Spinal cord (tissue), 10 donors: ENCODE measurements around the gene AKNA. TPM values are rescaled to one million over a fixed set of nuclear protein-coding genes. Genes with fewer than 3 reads are reported as not detected.

Experiments used
- DNase-seq, 6 donors: peaks; one replicate each; pipeline versions ENCODE4 v3.0.0 to v3.0.0-alpha.2; 2013 to 2015; ENCODE audit warnings: low spot score in 6 of 6, low read depth in 4 of 6
- H3K27ac ChIP-seq: one replicate; pipeline ENCODE4 v1.5.1; 2013; ENCODE audit warnings: low read depth, low read length, control low read depth
- H3K27me3 ChIP-seq: one replicate; pipeline ENCODE4 v1.6.1; 2013; ENCODE audit warnings: low read length; ENCODE audit not compliant: control insufficient read depth, insufficient read depth
- H3K36me3 ChIP-seq: one replicate; pipeline ENCODE4 v1.6.1; 2013; ENCODE audit warnings: low read length; ENCODE audit not compliant: control insufficient read depth, insufficient read depth
- H3K4me1 ChIP-seq: one replicate; pipeline ENCODE4 v1.6.1; 2013; ENCODE audit warnings: low read length; ENCODE audit not compliant: control insufficient read depth, insufficient read depth
- H3K4me3 ChIP-seq: one replicate; pipeline ENCODE4 v1.5.1; 2013; ENCODE audit warnings: low read depth, low read length, control low read depth
- H3K9me3 ChIP-seq: one replicate; pipeline ENCODE4 v1.6.1; 2013; ENCODE audit warnings: low read length; ENCODE audit not compliant: control insufficient read depth, insufficient read depth
- WGBS: methylation state at CpG from one replicate; pipeline ENCODE4 v1.1.5; 2013; ENCODE audit warnings: missing lambda C conversion rate; ENCODE audit not compliant: insufficient coverage; 5-methylcytosine and 5-hydroxymethylcytosine counted together
- polyA plus RNA-seq, 2 donors: library from polyadenylated mRNA; unstranded; fragments of 120-200 nt; gene quantifications; one replicate each; pipeline ENCODE4 v1.2.1, GENCODE V29; 2013; ENCODE audit not compliant: insufficient read length in 2 of 2
- total RNA-seq, 2 donors: library from RNA; depleted of rRNA in 1 of 2; stranded (reverse); fragments of 120-200 nt in 1 of 2; fragments of >200 nt in 1 of 2; gene quantifications; one replicate each; pipeline versions ENCODE4 v1.2.3 to v1.2.4, GENCODE V29; 2013 to 2014
- donor health status: healthy.

AKNA gene
- total and polyA plus RNA-seq, 4 donors: 6.7 to 17.3 (median 14.4) TPM

- H3K4me1 ChIP-seq: peaks cover 1% of the 10 kb centered on the region
- peak in 1 of 6 donors; percentile 0 for DNase-seq
- no peak overlapping the region for H3K4me3 ChIP-seq
- H3K9me3 ChIP-seq: no peaks in the 10 kb centered on the region
- peaks cover 15% of the 10 kb centered on the region for H3K36me3 ChIP-seq
- WGBS: 90% methylated on average over 22 of the region's 28 CpGs
- H3K27ac ChIP-seq: no peak overlapping the region
- H3K27me3 ChIP-seq: no peaks in the 10 kb centered on the region
These were observed 75.9 kb downstream of the AKNA start for GRCh38 chr9:114311571-114312512.

- H3K27ac ChIP-seq: no peak overlapping the region
- 89% methylated on average over 7 of the region's 22 CpGs for WGBS
- H3K36me3 ChIP-seq: peaks cover 15% of the 10 kb centered on the region
- peaks cover 4% of the 10 kb centered on the region for H3K4me1 ChIP-seq
- H3K9me3 ChIP-seq: no peaks in the 10 kb centered on the region
- H3K27me3 ChIP-seq: no peaks in the 10 kb centered on the region
- peak in 1 of 6 donors; percentile 0 for DNase-seq
- no peak overlapping the region for H3K4me3 ChIP-seq
These were observed 77.0 kb downstream of the AKNA start for GRCh38 chr9:114310471-114311450.

- Histone ChIP-seq H3K9me3 (no peaks in the 10 kb centered on the region), H3K4me1 (peaks cover 17% of the 10 kb centered on the region), H3K27ac (no peak overlapping the region), H3K36me3 (peaks cover 15% of the 10 kb centered on the region), H3K4me3 (no peak overlapping the region), H3K27me3 (no peaks in the 10 kb centered on the region)
- DNase-seq: no peak
- WGBS: 100% methylated on average over 8 of the region's 13 CpGs
These were observed 78.7 kb downstream of the AKNA start for GRCh38 chr9:114309096-114309495.

DNA sequence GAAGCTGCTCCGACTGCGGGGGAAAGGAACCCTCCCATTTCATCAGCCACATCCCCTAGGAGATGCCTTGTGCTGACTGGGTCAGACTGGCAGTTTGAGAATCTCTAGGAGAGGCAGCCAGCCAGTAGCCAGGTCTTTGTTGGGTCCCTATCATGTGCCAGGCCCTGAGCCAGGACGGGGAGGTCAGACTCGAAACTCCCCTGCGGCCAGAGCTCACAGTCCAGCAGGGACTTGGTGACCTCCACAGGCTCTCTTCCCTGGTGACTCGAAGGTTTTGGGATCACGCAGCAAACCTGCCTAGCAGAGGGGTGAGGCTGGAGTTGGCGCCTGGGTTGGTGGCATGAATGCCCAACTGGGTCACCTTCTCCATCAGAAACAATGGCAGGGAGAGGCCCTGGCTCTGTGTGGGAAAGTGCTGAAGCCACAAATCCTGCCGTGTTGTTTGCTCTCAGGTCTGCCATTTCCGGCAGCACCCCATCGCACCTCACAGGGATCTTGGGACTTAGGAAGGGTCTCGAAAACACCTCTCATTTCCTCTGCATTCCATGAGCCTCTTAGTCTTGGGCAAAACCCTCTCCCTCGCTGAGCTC, 79.3 kb downstream of the AKNA start:
- Histone ChIP-seq H3K4me3 (no peak overlapping the region), H3K27me3 (no peaks in the 10 kb centered on the region), H3K4me1 (peaks cover 17% of the 10 kb centered on the region), H3K36me3 (peaks cover 15% of the 10 kb centered on the region), H3K27ac (no peak overlapping the region), H3K9me3 (no peaks in the 10 kb centered on the region)
- WGBS: 87% methylated on average over 11 of the region's 13 CpGs
- DNase-seq: peak in 1 of 6 donors; percentile 0

DNA sequence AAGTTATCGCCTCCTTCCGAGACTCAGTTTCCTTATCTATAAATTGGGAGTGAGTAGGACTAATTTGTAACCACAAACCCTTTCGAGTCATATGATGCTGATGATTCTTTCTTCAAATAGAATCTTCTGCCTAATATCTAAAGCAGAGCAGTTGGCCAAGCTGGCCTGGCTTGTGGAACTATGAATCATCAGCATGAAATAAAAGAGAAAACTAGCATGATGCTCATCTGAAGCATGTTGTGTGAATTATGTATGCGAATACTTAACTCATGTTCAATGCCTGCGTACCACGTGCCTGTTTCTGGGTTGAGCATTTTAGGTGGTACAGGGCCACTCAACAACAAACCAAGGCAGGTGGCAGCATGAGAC, 79.9 kb downstream of the AKNA start:
- H3K36me3 ChIP-seq: peaks cover 15% of the 10 kb centered on the region
- DNase-seq: no peak
- peaks cover 17% of the 10 kb centered on the region for H3K4me1 ChIP-seq
- H3K9me3 ChIP-seq: no peaks in the 10 kb centered on the region
- WGBS: 81% methylated on average over 3 of the region's 6 CpGs
- no peaks in the 10 kb centered on the region for H3K27me3 ChIP-seq
- no peak overlapping the region for H3K27ac ChIP-seq
- no peak overlapping the region for H3K4me3 ChIP-seq

- Histone ChIP-seq H3K4me1 (peaks cover 17% of the 10 kb centered on the region), H3K4me3 (no peak overlapping the region), H3K9me3 (no peaks in the 10 kb centered on the region), H3K36me3 (peaks cover 26% of the 10 kb centered on the region), H3K27me3 (no peaks in the 10 kb centered on the region), H3K27ac (no peak overlapping the region)
- peak in 1 of 6 donors; percentile 1 for DNase-seq
- 85% methylated on average over 10 of the region's 10 CpGs for WGBS
These were observed 83.2 kb downstream of the AKNA start for GRCh38 chr9:114304416-114305188.

DNA sequence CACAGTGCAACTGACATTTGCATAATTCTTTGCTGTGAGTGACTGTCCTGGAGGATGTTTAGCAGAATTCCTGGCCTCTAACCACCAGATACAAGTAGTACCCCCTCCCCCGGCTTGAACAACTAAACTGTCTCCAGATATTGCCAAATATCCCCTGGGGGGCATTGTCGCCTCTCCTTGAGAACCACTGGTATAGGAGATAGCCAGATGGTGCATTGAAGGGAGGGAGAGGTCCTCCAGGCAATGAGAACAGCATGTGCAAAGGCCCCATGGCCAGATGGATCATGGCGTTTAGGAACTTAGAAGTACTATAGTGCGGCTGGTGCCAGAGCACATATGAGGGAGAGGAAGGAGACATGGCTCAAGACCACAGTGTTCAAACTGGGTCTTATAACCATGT, 83.8 kb downstream of the AKNA start:
- H3K27me3 ChIP-seq: no peaks in the 10 kb centered on the region
- peak in 1 of 6 donors; percentile 0 for DNase-seq
- H3K4me1 ChIP-seq: peaks cover 17% of the 10 kb centered on the region
- H3K4me3 ChIP-seq: no peak overlapping the region
- WGBS: 100% methylated on average over 3 of the region's 4 CpGs
- peaks cover 27% of the 10 kb centered on the region for H3K36me3 ChIP-seq
- H3K27ac ChIP-seq: no peak overlapping the region
- H3K9me3 ChIP-seq: no peaks in the 10 kb centered on the region

GRCh38 chr9:114303571-114303970, 84.2 kb downstream of the AKNA start:
- H3K4me1 ChIP-seq: peaks cover 17% of the 10 kb centered on the region
- no peak overlapping the region for H3K27ac ChIP-seq
- DNase-seq: no peak
- H3K4me3 ChIP-seq: no peak overlapping the region
- no peaks in the 10 kb centered on the region for H3K9me3 ChIP-seq
- no peaks in the 10 kb centered on the region for H3K27me3 ChIP-seq
- 79% methylated on average over 4 of the region's 5 CpGs for WGBS
- H3K36me3 ChIP-seq: peaks cover 25% of the 10 kb centered on the region

DNA sequence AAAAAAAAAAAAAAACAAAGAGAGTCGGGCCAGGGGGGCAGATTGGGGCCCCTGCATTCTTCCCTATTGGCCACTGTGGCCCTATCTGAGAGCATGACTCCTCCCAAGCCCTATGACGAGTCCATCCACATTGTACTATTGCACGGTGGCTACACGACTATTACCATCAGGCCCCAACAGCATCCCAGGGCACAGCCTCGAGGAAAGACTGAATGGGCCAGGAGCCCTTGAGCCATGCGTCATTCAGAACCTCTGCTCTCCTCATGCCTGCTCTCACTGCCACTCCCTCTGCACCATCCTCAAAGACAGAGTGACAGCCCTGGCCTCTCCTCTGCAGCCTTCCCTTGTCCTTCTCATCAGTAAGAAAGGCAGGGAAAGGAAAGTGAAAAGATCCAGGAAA, 85.1 kb downstream of the AKNA start:
- no peaks in the 10 kb centered on the region for H3K27me3 ChIP-seq
- whole genome bisulfite sequencing: 55% methylated on average over 6 of the region's 6 CpGs
- DNase-seq: peak in 1 of 6 donors; percentile 0
- no peak overlapping the region for H3K27ac ChIP-seq
- H3K9me3 ChIP-seq: no peaks in the 10 kb centered on the region
- peaks cover 25% of the 10 kb centered on the region for H3K36me3 ChIP-seq
- H3K4me1 ChIP-seq: peaks cover 17% of the 10 kb centered on the region
- no peak overlapping the region for H3K4me3 ChIP-seq
